A549 (cell line): ENCODE measurements around the gene SPG21. TPM values are rescaled to one million over a fixed set of nuclear protein-coding genes. Genes with fewer than 3 reads are reported as not detected.
A peak's percentile ranks its signal among the peaks of the same experiment; 100 is the strongest.

Source experiments
- ATAC-seq, 2 experiments: fragments of 200-7000 bp in 1 of 2; fragments of >200 bp in 1 of 2; cut with Nextera tagmentation in 1 of 2; cut with Tn5 transposase in 1 of 2; 3 replicates each; pipeline versions ENCODE4 v1.8.0 to v1.9.1; 2018 to 2020; ENCODE audit warnings: mild to moderate bottlenecking in 1 of 2, moderate library complexity in 1 of 2
- CTCF ChIA-PET: fragments of 300-600 bp; sonication (Branson Sonifier 250); formaldehyde crosslinking; extraction: SDS; loops from one replicate; lab custom pipeline; 2021; ENCODE audit warnings: antibody characterized with exemption, inconsistent platforms; lab: Yijun Ruan, JAX
- POLR2A ChIA-PET: fragments of 350-600 bp; formaldehyde crosslinking; extraction: SDS; loops from one replicate; lab custom pipeline; 2021; ENCODE audit warnings: antibody characterized with exemption, inconsistent platforms; lab: Yijun Ruan, JAX
- DNase-seq, 2 experiments: peaks; one replicate each; pipeline versions ENCODE4 v3.0.0 to v3.0.0-alpha.2; 2011 to 2016; ENCODE audit warnings: low read depth in 1 of 2, low spot score in 1 of 2
- FAIRE-seq: peaks from 2 replicates; lab custom pipeline; 2011; peaks lifted over from hg19 to GRCh38; lab: Jason Lieb, UNC
- H3K27ac ChIP-seq, 2 experiments: fragments of >200 bp; sonication (Bioruptor Twin); formaldehyde crosslinking; 3 replicates each; pipeline ENCODE4 v1.5.1; 2016 to 2017
- H3K4me1 ChIP-seq: fragments of >200 bp; sonication (Bioruptor Twin); formaldehyde crosslinking; 3 replicates; pipeline ENCODE4 v1.6.1; 2016
- H3K4me2 ChIP-seq: fragments of >200 bp; sonication (Bioruptor Twin); formaldehyde crosslinking; 3 replicates; pipeline ENCODE4 v1.6.1; 2016
- H3K4me3 ChIP-seq: fragments of >200 bp; sonication (Bioruptor Twin); formaldehyde crosslinking; 3 replicates; pipeline ENCODE4 v1.5.1; 2016
- H3K9me3 ChIP-seq: fragments of >200 bp; sonication (Bioruptor Twin); formaldehyde crosslinking; 3 replicates; pipeline ENCODE4 v1.6.1; 2016
- BCL3 ChIP-seq: fragments of >200 bp; sonication (Bioruptor Twin); formaldehyde crosslinking; IDR thresholded peaks from 3 replicates; pipeline ENCODE4 v1.6.1; 2016
- CHD4 ChIP-seq: fragments of 200-600 bp; sonication (generic); IDR thresholded peaks from 2 replicates; pipeline ENCODE4 v1.6.1; 2016; ENCODE audit warnings: antibody characterized with exemption, mild to moderate bottlenecking, borderline replicate concordance
- CTCF ChIP-seq: fragments of >200 bp; sonication (Bioruptor Twin); formaldehyde crosslinking; IDR thresholded peaks from 3 replicates; pipeline ENCODE4 v1.5.1; 2016
- EHMT2 ChIP-seq: fragments of 200-600 bp; sonication (generic); IDR thresholded peaks from 2 replicates; pipeline ENCODE4 v1.6.1; 2016; ENCODE audit warnings: antibody characterized with exemption, low read depth, mild to moderate bottlenecking, moderate library complexity
- EP300 ChIP-seq, 2 experiments: fragments of >200 bp; sonication (Bioruptor Twin); formaldehyde crosslinking; IDR thresholded peaks; 2 replicates in 1 of 2; 3 replicates in 1 of 2; pipeline ENCODE4 v1.6.1; 2016 to 2017
- FOSB ChIP-seq: fragments of 250-450 bp; sonication (Bioruptor Pico); IDR thresholded peaks from 2 replicates; pipeline ENCODE4 v1.5.0; 2020; ENCODE audit warnings: mild to moderate bottlenecking, moderate library complexity
- FOSL2 ChIP-seq, 2 experiments: fragments of 450-650 bp in 1 of 2; fragments of >200 bp in 1 of 2; sonication (Bioruptor Twin) in 1 of 2; formaldehyde crosslinking; IDR thresholded peaks; 2 replicates each; pipeline versions ENCODE4 v1.5.0 to v1.6.1; 2016 to 2020; ENCODE audit warnings: mild to moderate bottlenecking in 1 of 2, moderate library complexity in 1 of 2
- FOXS1 ChIP-seq: fragments of 250-450 bp; sonication (Bioruptor Pico); IDR thresholded peaks from 2 replicates; pipeline ENCODE4 v1.5.0; 2020; ENCODE audit warnings: mild to moderate bottlenecking, moderate library complexity
- GATA3 ChIP-seq: IDR thresholded peaks from 2 replicates; pipeline ENCODE4 v1.6.1; 2012; ENCODE audit warnings: borderline replicate concordance
- HOXA7 ChIP-seq: fragments of 250-450 bp; sonication (Bioruptor Pico); IDR thresholded peaks from 2 replicates; pipeline ENCODE4 v1.5.0; 2020; ENCODE audit warnings: mild to moderate bottlenecking, moderate library complexity
- HOXB5 ChIP-seq: fragments of 250-450 bp; sonication (Bioruptor Pico); IDR thresholded peaks from 2 replicates; pipeline ENCODE4 v1.5.0; 2020; ENCODE audit warnings: mild to moderate bottlenecking, moderate library complexity
- JUN ChIP-seq, 2 experiments: fragments of >200 bp; sonication (Bioruptor Twin); formaldehyde crosslinking; IDR thresholded peaks; 2 replicates in 1 of 2; 3 replicates in 1 of 2; pipeline ENCODE4 v1.6.1; 2016 to 2017
- JUNB ChIP-seq: fragments of >200 bp; sonication (Bioruptor Twin); formaldehyde crosslinking; IDR thresholded peaks from 2 replicates; pipeline ENCODE4 v1.6.1; 2016
- MAFK ChIP-seq: fragments of 450-650 bp; IDR thresholded peaks from 2 replicates; pipeline ENCODE4 v1.6.1; 2014; ENCODE audit not compliant: partially characterized antibody
- MAZ ChIP-seq: fragments of 150-350 bp; IDR thresholded peaks from 2 replicates; pipeline ENCODE4 v1.6.1; 2014; ENCODE audit warnings: antibody characterized with exemption, low read depth, low read length, borderline replicate concordance
- NFE2L2 ChIP-seq: fragments of 150-350 bp; conservative IDR thresholded peaks from 2 replicates; pipeline ENCODE4 v1.6.1; 2014; ENCODE audit warnings: low read length
- NR3C1 ChIP-seq: fragments of >200 bp; sonication (Bioruptor Twin); formaldehyde crosslinking; IDR thresholded peaks from 3 replicates; pipeline ENCODE4 v1.6.1; 2017
- PBX3 ChIP-seq: IDR thresholded peaks from 2 replicates; pipeline ENCODE4 v1.6.1; 2012
- PHF8 ChIP-seq: fragments of 200-600 bp; sonication (generic); IDR thresholded peaks from 2 replicates; pipeline ENCODE4 v1.6.1; 2016; ENCODE audit warnings: low read depth, mild to moderate bottlenecking, antibody characterized with exemption, moderate library complexity, borderline replicate concordance
- RFX5 ChIP-seq: fragments of 450-650 bp; IDR thresholded peaks from 2 replicates; pipeline ENCODE4 v1.7.1; 2014; ENCODE audit warnings: antibody characterized with exemption, mild to moderate bottlenecking, moderate library complexity
- TP53 ChIP-seq: fragments of 250-450 bp; sonication (Bioruptor Pico); IDR thresholded peaks from 2 replicates; pipeline ENCODE4 v1.5.0; 2021; ENCODE audit warnings: mild to moderate bottlenecking, moderate library complexity
- ZC3H11A ChIP-seq: fragments of 450-650 bp; IDR thresholded peaks from 2 replicates; pipeline ENCODE4 v1.6.1; 2014; ENCODE audit warnings: antibody characterized with exemption, mild to moderate bottlenecking
- ZSCAN20 ChIP-seq: fragments of 250-450 bp; sonication (Bioruptor Pico); IDR thresholded peaks from 2 replicates; pipeline ENCODE4 v1.8.0; 2022; ENCODE audit warnings: mild to moderate bottlenecking, moderate library complexity
- WGBS: methylation state at CpG from one replicate; pipeline ENCODE4 v1.1.6; 2017; ENCODE audit errors: missing lambda C conversion rate; 5-methylcytosine and 5-hydroxymethylcytosine counted together
- polyA plus RNA-seq, 4 experiments: library from polyadenylated mRNA; depleted of rRNA in 3 of 4; stranded (reverse); fragments of >200 nt; fragmentation: RNase III in 1 of 4; extraction: RNeasy Plus Mini Kit Qiagen cat#74134 plus additional on column Dnase treatment in 1 of 4; gene quantifications; 2 replicates in 3 of 4; 3 replicates in 1 of 4; pipeline ENCODE4 v1.2.3, GENCODE V29; 2011 to 2017
- TF ChIP-seq, protein P1 (sequence below): fragments of >200 bp; sonication (Bioruptor Twin); formaldehyde crosslinking; IDR thresholded peaks from 2 replicates; pipeline ENCODE4 v1.6.1; 2016
- TF ChIP-seq, protein P2 (sequence below): fragments of 250-450 bp; sonication (Bioruptor Pico); IDR thresholded peaks from 2 replicates; pipeline ENCODE4 v1.5.0; 2020; ENCODE audit warnings: low read depth, mild to moderate bottlenecking, moderate library complexity
- TF ChIP-seq, protein P3 (sequence below): fragments of 250-450 bp; sonication (Bioruptor Pico); IDR thresholded peaks from 2 replicates; pipeline ENCODE4 v1.5.0; 2021; ENCODE audit warnings: mild to moderate bottlenecking, moderate library complexity, borderline replicate concordance

The SPG21 gene
- polyA plus RNA-seq, 2 of the 4 experiments (the other 2 are of a cell fraction) = 117 to 155 TPM

GRCh38 chr15:65029736-65030208 lies 40.1 kb upstream of the SPG21 start:
- no peak for FAIRE-seq
- ChIA-PET CTCF (interaction anchor here (0.8 to 8.0 kb wide), 6 partner anchors 13 to 299 kb away, joined by 3 to 254 read pairs (median 4); partner anchors contain the start of genes KBTBD13 and SLC51B), POLR2A (no interaction called here)
- Histone ChIP-seq H3K4me3 (peak overlapping the region; percentile 73), H3K9me3 (no peaks in the 10 kb centered on the region), H3K4me2 (peak overlapping the region; percentile 98), H3K4me1 (peaks cover 33% of the 10 kb centered on the region), H3K27ac (peak overlapping the region; percentile 93 to 96; a peak in 4 of 6 replicates)
- DNase-seq = no peak
- TF ChIP-seq, protein P1, sequence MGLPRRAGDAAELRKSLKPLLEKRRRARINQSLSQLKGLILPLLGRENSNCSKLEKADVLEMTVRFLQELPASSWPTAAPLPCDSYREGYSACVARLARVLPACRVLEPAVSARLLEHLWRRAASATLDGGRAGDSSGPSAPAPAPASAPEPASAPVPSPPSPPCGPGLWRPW = no peak
- TF ChIP-seq CHD4 = no peak
- TF ChIP-seq CTCF = no peak
- TF ChIP-seq ZC3H11A = peak; percentile 71
- TF ChIP-seq, protein P2, sequence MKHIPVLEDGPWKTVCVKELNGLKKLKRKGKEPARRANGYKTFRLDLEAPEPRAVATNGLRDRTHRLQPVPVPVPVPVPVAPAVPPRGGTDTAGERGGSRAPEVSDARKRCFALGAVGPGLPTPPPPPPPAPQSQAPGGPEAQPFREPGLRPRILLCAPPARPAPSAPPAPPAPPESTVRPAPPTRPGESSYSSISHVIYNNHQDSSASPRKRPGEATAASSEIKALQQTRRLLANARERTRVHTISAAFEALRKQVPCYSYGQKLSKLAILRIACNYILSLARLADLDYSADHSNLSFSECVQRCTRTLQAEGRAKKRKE (CRISPR knock-in tag) = no peak
- ATAC-seq = no peak
- WGBS = 57% methylated on average over 12 of the region's 12 CpGs

DNA sequence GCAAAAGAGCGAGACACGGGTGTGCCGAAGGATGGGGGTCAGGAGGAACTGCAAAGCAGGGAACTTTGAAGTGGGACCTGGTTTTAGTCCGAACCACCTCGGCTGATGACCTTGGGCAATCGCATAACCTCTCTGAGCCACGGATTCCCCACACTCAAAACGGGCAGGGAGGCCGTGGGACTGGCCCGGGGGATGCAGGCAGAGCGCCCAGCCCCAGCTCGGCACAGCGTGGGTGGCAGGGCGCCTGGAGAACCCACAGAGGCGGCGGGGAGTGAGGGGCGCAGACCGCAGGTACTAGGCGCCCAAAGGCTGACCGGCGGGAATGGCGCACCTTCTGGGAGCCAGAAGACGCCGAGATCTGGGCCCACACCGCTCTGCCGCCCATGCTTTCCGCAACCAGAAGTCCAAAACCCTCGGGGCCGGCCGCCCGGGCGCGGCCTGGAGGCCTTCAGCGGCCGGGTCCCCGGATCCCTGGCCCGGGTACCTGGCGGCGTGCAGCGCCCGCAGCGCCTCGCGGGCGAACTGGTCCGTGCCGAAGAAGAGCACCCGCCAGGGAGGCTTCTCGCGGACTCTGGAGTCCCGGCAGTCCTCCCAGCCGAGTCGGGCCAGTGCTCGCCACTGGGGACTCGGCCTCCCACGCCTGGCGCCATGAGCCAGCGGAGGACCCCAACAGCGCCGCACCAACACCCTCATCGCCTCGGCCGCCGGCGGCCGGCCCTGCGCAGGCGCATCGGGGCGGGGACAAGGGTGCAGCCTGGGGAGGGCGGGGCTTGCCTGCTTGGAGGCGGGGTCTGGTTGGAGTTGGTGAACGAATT lies 39.4 kb upstream of the SPG21 start, which contains the start of gene MTFMT:
MTFMT (minus strand) TSS at position 719 of the 815 bp plus-strand sequence; CDS start at position 693, 26 bp downstream.
- H3K27ac ChIP-seq = peak within 1 kb of the TSS; percentile 93 to 96
- no peaks in the 10 kb centered on the region for H3K9me3 ChIP-seq
- ATAC-seq (peak; percentile 65 to 83), FAIRE-seq (no peak), DNase-seq (peak; percentile 88 to 97)
- peak within 1 kb of the TSS; percentile 98 for H3K4me2 ChIP-seq
- WGBS = 2% methylated on average over 37 of the region's 73 CpGs
- POLR2A ChIA-PET = no interaction called here
- H3K4me3 ChIP-seq = peak within 1 kb of the TSS; percentile 73
- CTCF ChIA-PET = interaction anchor here (0.8 to 8.0 kb wide), 2 partner anchors 50 to 298 kb away, joined by 3 to 254 read pairs; partner anchors contain the start of gene KBTBD13
- peaks cover 32% of the 10 kb centered on the region for H3K4me1 ChIP-seq
- TF ChIP-seq CHD4 (no peak), BCL3 (peak; percentile 93), NR3C1 (no peak), JUN (IDR thresholded peaks at IDR 0.05) (peak; percentile 66 to 92; a peak in 3 of 5 replicates), EHMT2 (no peak), GATA3 (no peak), TP53 (CRISPR knock-in tag) (no peak), ZSCAN20 (CRISPR knock-in tag) (no peak), JUNB (no peak), MAFK (no peak), NFE2L2 (no peak), FOSB (CRISPR knock-in tag) (no peak), FOXS1 (no peak), HOXB5 (CRISPR knock-in tag) (no peak), RFX5 (no peak), HOXA7 (no peak), FOSL2 (IDR thresholded peaks at IDR 0.05) (no peak), FOSL2 (CRISPR knock-in tag; IDR thresholded peaks at IDR 0.05) (no peak), PHF8 (peak; percentile 91), MAZ (no peak), PBX3 (no peak), EP300 (IDR thresholded peaks at IDR 0.05) (no peak)
- TF ChIP-seq, protein P3, sequence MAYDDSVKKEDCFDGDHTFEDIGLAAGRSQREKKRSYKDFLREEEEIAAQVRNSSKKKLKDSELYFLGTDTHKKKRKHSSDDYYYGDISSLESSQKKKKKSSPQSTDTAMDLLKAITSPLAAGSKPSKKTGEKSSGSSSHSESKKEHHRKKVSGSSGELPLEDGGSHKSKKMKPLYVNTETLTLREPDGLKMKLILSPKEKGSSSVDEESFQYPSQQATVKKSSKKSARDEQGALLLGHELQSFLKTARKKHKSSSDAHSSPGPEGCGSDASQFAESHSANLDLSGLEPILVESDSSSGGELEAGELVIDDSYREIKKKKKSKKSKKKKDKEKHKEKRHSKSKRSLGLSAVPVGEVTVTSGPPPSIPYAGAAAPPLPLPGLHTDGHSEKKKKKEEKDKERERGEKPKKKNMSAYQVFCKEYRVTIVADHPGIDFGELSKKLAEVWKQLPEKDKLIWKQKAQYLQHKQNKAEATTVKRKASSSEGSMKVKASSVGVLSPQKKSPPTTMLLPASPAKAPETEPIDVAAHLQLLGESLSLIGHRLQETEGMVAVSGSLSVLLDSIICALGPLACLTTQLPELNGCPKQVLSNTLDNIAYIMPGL (CRISPR knock-in tag) = peak; percentile 88; the same call in 1 of the 2 replicates
- TF ChIP-seq, protein P1 = no peak
- TF ChIP-seq, protein P2 (CRISPR knock-in tag) = no peak
